Ovary (tissue), 3 donors: ENCODE measurements around the gene APOOL.

ENCODE experiments used
- CTCF ChIP-seq, 3 donors: fragments of 450-650 bp in 2 of 3; fragments of 200-600 bp in 1 of 3; IDR thresholded peaks; one replicate each; pipeline versions ENCODE4 v1.5.1 to v1.8.0; 2016 to 2022; ENCODE audit warnings: antibody characterized with exemption in 3 of 3, mild to moderate bottlenecking in 1 of 3
- POLR2A ChIP-seq: fragments of 450-650 bp; IDR thresholded peaks from one replicate; pipeline ENCODE4 v1.6.1; 2017; ENCODE audit warnings: antibody characterized with exemption, mild to moderate bottlenecking, moderate library complexity
- donor health status: DM: no; HTN: no; CAD: no.

GRCh38 chrX:85024044-85024443 lies 20.4 kb downstream of the APOOL start:
- TF ChIP-seq CTCF (IDR thresholded peaks at IDR 0.05) (no peak), POLR2A (no peak)
